Astrocyte (in vitro differentiated cells and primary cell): Measurements from ENCODE around the gene ITGA8. TPM values are rescaled to one million over a fixed set of nuclear protein-coding genes. Genes with fewer than 3 reads are reported as not detected.
"Not testable (repeated sequence)": the region's sequence is repeated elsewhere in the genome, so short reads cannot be mapped to it uniquely, and the experiment has no call there.

Source experiments
- DNase-seq: peaks from one replicate; pipeline ENCODE4 v3.0.0-alpha.2; 2010; ENCODE audit warnings: low read depth
- FAIRE-seq: peaks from 2 replicates; lab custom pipeline; 2011; peaks lifted over from hg19 to GRCh38; lab: Jason Lieb, UNC
- H2AFZ ChIP-seq: 2 replicates; pipeline ENCODE4 v1.6.0; 2012; ENCODE audit warnings: low read depth, low read length, inconsistent platforms
- H3K27ac ChIP-seq: 2 replicates; pipeline ENCODE4 v1.5.1; 2011; ENCODE audit warnings: low read depth, low read length, inconsistent platforms
- H3K27me3 ChIP-seq: 2 replicates; pipeline ENCODE4 v1.6.0; 2011; ENCODE audit warnings: low read length, inconsistent platforms; ENCODE audit not compliant: insufficient read depth
- H3K36me3 ChIP-seq: 2 replicates; pipeline ENCODE4 v1.5.1; 2011; ENCODE audit warnings: low read length, inconsistent platforms; ENCODE audit not compliant: insufficient read depth
- H3K4me1 ChIP-seq: 2 replicates; pipeline ENCODE4 v1.5.1; 2011; ENCODE audit warnings: low read length, inconsistent platforms; ENCODE audit not compliant: insufficient read depth
- H3K4me2 ChIP-seq: 2 replicates; pipeline ENCODE4 v1.6.0; 2012; ENCODE audit warnings: low read length, inconsistent platforms
- H3K4me3 ChIP-seq: 2 replicates; pipeline ENCODE4 v1.5.1; 2011; ENCODE audit warnings: low read depth, mild to moderate bottlenecking, low read length, inconsistent platforms; ENCODE audit not compliant: insufficient read depth
- H3K79me2 ChIP-seq: 2 replicates; pipeline ENCODE4 v1.6.0; 2012; ENCODE audit warnings: mild to moderate bottlenecking, low read length, inconsistent platforms; ENCODE audit not compliant: insufficient read depth
- H3K9ac ChIP-seq: 2 replicates; pipeline ENCODE4 v1.6.0; 2012; ENCODE audit warnings: mild to moderate bottlenecking, low read length, inconsistent platforms
- H3K9me3 ChIP-seq: 2 replicates; pipeline ENCODE4 v1.5.1; 2012; ENCODE audit warnings: low read depth, mild to moderate bottlenecking, low read length, inconsistent platforms; ENCODE audit not compliant: insufficient read depth
- H4K20me1 ChIP-seq: 2 replicates; pipeline ENCODE4 v1.6.0; 2012; ENCODE audit warnings: low read length, inconsistent platforms; ENCODE audit not compliant: insufficient read depth
- H3K27ac Mint-ChIP-seq: one replicate; pipeline ENCODE4 v1.8.0; 2021; ENCODE audit warnings: mild to moderate bottlenecking, mixed read lengths; ENCODE audit not compliant: unreplicated experiment
- H3K27me3 Mint-ChIP-seq: one replicate; pipeline ENCODE4 v1.8.0; 2021; ENCODE audit warnings: low read depth, mixed read lengths; ENCODE audit not compliant: unreplicated experiment
- H3K36me3 Mint-ChIP-seq: one replicate; pipeline ENCODE4 v1.8.0; 2021; ENCODE audit warnings: low read depth, mixed read lengths; ENCODE audit not compliant: unreplicated experiment
- H3K4me1 Mint-ChIP-seq: one replicate; pipeline ENCODE4 v1.8.0; 2021; ENCODE audit warnings: low read depth, mixed read lengths; ENCODE audit not compliant: unreplicated experiment
- H3K4me3 Mint-ChIP-seq: one replicate; pipeline ENCODE4 v1.8.0; 2021; ENCODE audit warnings: mild to moderate bottlenecking, moderate library complexity, mixed read lengths; ENCODE audit not compliant: unreplicated experiment
- H3K9me3 Mint-ChIP-seq: one replicate; pipeline ENCODE4 v1.8.0; 2021; ENCODE audit warnings: mild to moderate bottlenecking, mixed read lengths; ENCODE audit not compliant: unreplicated experiment
- EZH2 ChIP-seq: IDR thresholded peaks from 2 replicates; pipeline ENCODE4 v1.6.1; 2012; ENCODE audit warnings: mild to moderate bottlenecking, low read length, inconsistent platforms; ENCODE audit not compliant: insufficient read depth
- total RNA-seq: library from RNA; stranded (reverse); gene quantifications from 2 replicates; pipeline ENCODE4 v1.2.1, GENCODE V29; 2021
- TF ChIP-seq, protein P1 (sequence below): IDR thresholded peaks from 2 replicates; pipeline ENCODE4 v1.5.1; 2011; ENCODE audit warnings: low read depth, mild to moderate bottlenecking, inconsistent platforms, low read length, moderate library complexity; ENCODE audit not compliant: insufficient read depth

Gene ITGA8
- total RNA-seq, 1 donor from 2014 or later: not detected

DNA sequence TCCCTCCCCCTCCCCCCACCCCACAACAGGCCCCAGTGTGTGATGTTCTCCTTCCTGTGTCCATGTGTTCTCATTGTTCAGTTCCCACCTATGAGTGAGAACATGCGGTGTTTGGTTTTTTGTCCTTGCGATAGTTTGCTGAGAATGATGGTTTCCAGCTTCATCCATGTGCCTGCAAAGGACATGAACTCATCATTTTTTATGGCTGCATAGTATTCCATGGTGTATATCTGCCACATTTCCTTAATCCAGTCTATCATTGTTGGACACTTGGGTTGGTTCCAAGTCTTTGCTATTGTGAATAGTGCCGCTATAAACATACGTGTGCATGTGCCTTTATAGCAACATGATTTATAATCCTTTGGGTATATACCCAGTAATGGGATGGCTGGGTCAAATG, 41.5 kb upstream of the ITGA8 start:
- H3K36me3 ChIP-seq, H4K20me1 ChIP-seq, H3K27ac ChIP-seq, H3K9me3 ChIP-seq, H3K4me3 ChIP-seq, H3K4me1 ChIP-seq, H2AFZ ChIP-seq, FAIRE-seq, H3K27ac Mint-ChIP-seq, H3K9me3 Mint-ChIP-seq, H3K79me2 ChIP-seq, DNase-seq, H3K9ac ChIP-seq, H3K4me3 Mint-ChIP-seq, H3K36me3 Mint-ChIP-seq, H3K27me3 ChIP-seq, H3K4me1 Mint-ChIP-seq, H3K4me2 ChIP-seq, H3K27me3 Mint-ChIP-seq: not testable (repeated sequence)

- Histone ChIP-seq H4K20me1 (no peaks in the 10 kb centered on the region), H3K4me1 (no peaks in the 10 kb centered on the region), H3K9me3 (no peaks in the 10 kb centered on the region), H3K27me3 (peaks cover 3% of the 10 kb centered on the region), H3K4me3 (no peak overlapping the region), H3K36me3 (no peaks in the 10 kb centered on the region), H2AFZ (no peak overlapping the region), H3K79me2 (no peaks in the 10 kb centered on the region), H3K9ac (no peak overlapping the region), H3K4me2 (no peak overlapping the region), H3K27ac (no peak overlapping the region)
- H3K4me3 Mint-ChIP-seq: no peak overlapping the region
- H3K27me3 Mint-ChIP-seq: peaks cover 8% of the 10 kb centered on the region
- TF ChIP-seq, protein P1, sequence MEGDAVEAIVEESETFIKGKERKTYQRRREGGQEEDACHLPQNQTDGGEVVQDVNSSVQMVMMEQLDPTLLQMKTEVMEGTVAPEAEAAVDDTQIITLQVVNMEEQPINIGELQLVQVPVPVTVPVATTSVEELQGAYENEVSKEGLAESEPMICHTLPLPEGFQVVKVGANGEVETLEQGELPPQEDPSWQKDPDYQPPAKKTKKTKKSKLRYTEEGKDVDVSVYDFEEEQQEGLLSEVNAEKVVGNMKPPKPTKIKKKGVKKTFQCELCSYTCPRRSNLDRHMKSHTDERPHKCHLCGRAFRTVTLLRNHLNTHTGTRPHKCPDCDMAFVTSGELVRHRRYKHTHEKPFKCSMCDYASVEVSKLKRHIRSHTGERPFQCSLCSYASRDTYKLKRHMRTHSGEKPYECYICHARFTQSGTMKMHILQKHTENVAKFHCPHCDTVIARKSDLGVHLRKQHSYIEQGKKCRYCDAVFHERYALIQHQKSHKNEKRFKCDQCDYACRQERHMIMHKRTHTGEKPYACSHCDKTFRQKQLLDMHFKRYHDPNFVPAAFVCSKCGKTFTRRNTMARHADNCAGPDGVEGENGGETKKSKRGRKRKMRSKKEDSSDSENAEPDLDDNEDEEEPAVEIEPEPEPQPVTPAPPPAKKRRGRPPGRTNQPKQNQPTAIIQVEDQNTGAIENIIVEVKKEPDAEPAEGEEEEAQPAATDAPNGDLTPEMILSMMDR: no peak
- TF ChIP-seq EZH2: no peak
- H3K9me3 Mint-ChIP-seq: no peaks in the 10 kb centered on the region
- DNase-seq (no peak), FAIRE-seq (no peak)
- no peak overlapping the region for H3K27ac Mint-ChIP-seq
- H3K36me3 Mint-ChIP-seq: no peaks in the 10 kb centered on the region
- no peaks in the 10 kb centered on the region for H3K4me1 Mint-ChIP-seq
Observed at GRCh38 chr10:15760681-15761080, 41.0 kb upstream of the ITGA8 start.

DNA sequence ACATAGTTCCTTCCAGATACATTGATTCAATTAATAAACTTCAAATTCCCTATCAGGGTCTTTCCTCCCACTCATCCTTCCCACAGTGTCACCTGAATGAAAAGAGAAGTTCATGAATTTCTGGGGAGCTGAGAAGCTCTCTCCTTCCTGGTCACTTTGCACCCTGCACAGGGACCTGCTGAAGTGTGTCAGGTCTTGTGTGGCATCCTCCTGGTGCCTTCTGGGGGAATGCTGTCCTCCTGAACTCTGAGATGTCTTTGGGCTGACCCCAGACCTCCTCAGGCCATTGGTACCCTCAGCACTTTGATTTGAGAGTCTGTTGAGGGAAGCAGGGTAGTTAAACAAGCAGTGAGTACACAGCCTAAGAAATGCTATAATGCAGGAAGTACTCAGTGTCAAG, 39.5 kb upstream of the ITGA8 start:
- H3K4me1 Mint-ChIP-seq: no peaks in the 10 kb centered on the region
- DNase-seq (no peak), FAIRE-seq (no peak)
- no peak for TF ChIP-seq EZH2
- TF ChIP-seq, protein P1: no peak
- Histone ChIP-seq H3K9me3 (no peaks in the 10 kb centered on the region), H3K36me3 (no peaks in the 10 kb centered on the region), H3K27me3 (peaks cover 8% of the 10 kb centered on the region), H4K20me1 (no peaks in the 10 kb centered on the region), H3K4me3 (no peak overlapping the region), H3K9ac (no peak overlapping the region), H3K4me1 (no peaks in the 10 kb centered on the region), H3K79me2 (no peaks in the 10 kb centered on the region), H3K4me2 (no peak overlapping the region), H3K27ac (no peak overlapping the region), H2AFZ (no peak overlapping the region)
- H3K4me3 Mint-ChIP-seq: no peak overlapping the region
- no peak overlapping the region for H3K27ac Mint-ChIP-seq
- peaks cover 11% of the 10 kb centered on the region for H3K27me3 Mint-ChIP-seq
- H3K9me3 Mint-ChIP-seq: no peaks in the 10 kb centered on the region
- H3K36me3 Mint-ChIP-seq: no peaks in the 10 kb centered on the region
